Lung (tissue), 12 donors: ENCODE results near the gene FOXP3. TPM values are rescaled to one million over a fixed set of nuclear protein-coding genes. Genes with fewer than 3 reads are reported as not detected.
A peak's percentile ranks its signal among the peaks of the same experiment; 100 is the strongest.

ENCODE experiments used
- ATAC-seq: fragments of 200-7000 bp; cut with Tn5 transposase; one replicate; pipeline ENCODE4 v1.9.1; 2020; ENCODE audit warnings: moderate number of reproducible peaks; ENCODE audit not compliant: insufficient read depth, low FRiP score
- DNase-seq, 3 donors: peaks; one replicate each; pipeline ENCODE4 v3.0.0-alpha.2; 2013 to 2017
- H3K27ac ChIP-seq, 2 donors: one replicate each; pipeline ENCODE4 v1.5.1; 2013; ENCODE audit warnings: mild to moderate bottlenecking in 2 of 2, moderate library complexity in 2 of 2, control low read depth in 1 of 2, inconsistent platforms in 1 of 2, low read depth in 1 of 2, low read length in 1 of 2
- H3K27me3 ChIP-seq, 3 donors: one replicate each; pipeline ENCODE4 v1.5.1; 2013; ENCODE audit warnings: low read length in 2 of 3; ENCODE audit not compliant: control insufficient read depth in 3 of 3, insufficient read depth in 3 of 3
- H3K36me3 ChIP-seq, 4 donors: one replicate each; pipeline ENCODE4 v1.5.1; 2013; ENCODE audit warnings: low read length in 4 of 4, mild to moderate bottlenecking in 1 of 4, moderate library complexity in 1 of 4; ENCODE audit not compliant: control insufficient read depth in 4 of 4, insufficient read depth in 4 of 4
- H3K4me1 ChIP-seq, 5 donors: one replicate each; pipeline ENCODE4 v1.5.1; 2013; ENCODE audit warnings: low read length in 5 of 5, mild to moderate bottlenecking in 2 of 5, moderate library complexity in 1 of 5; ENCODE audit not compliant: control insufficient read depth in 5 of 5, insufficient read depth in 5 of 5
- H3K4me3 ChIP-seq: one replicate; pipeline ENCODE4 v1.5.1; 2013; ENCODE audit warnings: mild to moderate bottlenecking, control low read depth, moderate library complexity
- H3K9ac ChIP-seq, 2 donors: one replicate each; pipeline ENCODE4 v1.5.1; 2013; ENCODE audit warnings: low read length in 2 of 2, control low read depth in 1 of 2; ENCODE audit not compliant: insufficient read depth in 1 of 2
- H3K9me3 ChIP-seq, 4 donors: one replicate each; pipeline ENCODE4 v1.5.1; 2013; ENCODE audit warnings: low read length in 3 of 4, mild to moderate bottlenecking in 1 of 4, moderate library complexity in 1 of 4; ENCODE audit not compliant: control insufficient read depth in 4 of 4, insufficient read depth in 3 of 4
- WGBS, 2 donors: extraction: QIAGEN DNeasy Blood & Tissue Kit; methylation state at CpG; one replicate each; pipeline ENCODE4 v1.1.7; 2013; 5-methylcytosine and 5-hydroxymethylcytosine counted together
- polyA plus RNA-seq, 2 donors: library from polyadenylated mRNA; stranded (reverse); fragments of 200-250 nt; gene quantifications; one replicate each; pipeline ENCODE4 v1.2.1, GENCODE V29; 2013
- total RNA-seq, 2 donors: library from RNA; depleted of rRNA in 1 of 2; stranded (reverse); fragments of >200 nt in 1 of 2; gene quantifications; one replicate each; pipeline ENCODE4 v1.2.1, GENCODE V29; 2014 to 2021
- TF ChIP-seq, protein P1 (sequence below): IDR thresholded peaks from 2 replicates; pipeline ENCODE4 v1.5.1; 2012; ENCODE audit warnings: mild to moderate bottlenecking; ENCODE audit errors: control extremely low read depth, extremely low read depth
- donor health status: control.
- donor health status: control.
- donor health status: Bipolar disorder and iron deficiency.
- donor health status: healthy.
- donor health status: DM: yes; HTN: yes; CAD: no.

Gene FOXP3
- total and polyA plus RNA-seq, 4 donors: 0.12 to 1.4 (median 0.48) TPM

DNA sequence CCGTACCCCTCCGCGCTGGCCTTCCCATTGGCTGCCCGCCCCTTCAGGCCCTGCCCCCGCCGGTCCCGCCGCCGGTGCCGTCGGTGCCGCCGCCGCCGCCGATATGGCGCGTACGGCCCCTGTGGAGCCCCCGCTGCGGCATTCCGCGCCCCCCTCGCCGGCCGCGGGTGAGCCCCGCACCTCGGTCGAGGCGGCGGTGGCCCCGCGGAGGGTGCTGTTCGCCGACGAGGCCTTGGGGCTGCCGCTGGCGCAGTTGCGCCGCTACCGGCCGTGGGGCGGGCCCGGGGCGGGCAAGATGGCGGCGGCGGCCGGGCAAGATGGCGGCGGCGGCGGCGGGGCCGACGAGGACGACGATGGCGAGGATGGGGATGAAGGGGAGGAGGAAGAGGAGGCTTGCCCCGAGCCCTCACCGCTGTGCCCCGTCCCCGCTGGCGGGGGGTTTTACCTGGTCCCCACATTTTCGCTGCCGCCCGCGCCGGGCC lies 5.3 kb upstream of the FOXP3 start, which contains the start of gene PPP1R3F:
PPP1R3F (plus strand) TSS at position 27 of the 482 bp plus-strand sequence; CDS start at position 104, 77 bp downstream.
- WGBS, 2 donors: 0 to 43% methylated on average over 8 to 70 of the region's 70 CpGs
- Histone ChIP-seq H3K27ac (peak within 1 kb of the TSS; percentile 93 to 96), H3K36me3 (no peaks in the 10 kb centered on the region), H3K9me3 (peaks cover 0 to 3% (median 0%) of the 10 kb centered on the region in 4 donors), H3K4me3 (peak within 1 kb of the TSS; percentile 54), H3K4me1 (peaks cover 0 to 9% (median 6%) of the 10 kb centered on the region in 5 donors), H3K27me3 (no peaks in the 10 kb centered on the region), H3K9ac (peak within 1 kb of the TSS; percentile 69 to 89)
- TF ChIP-seq, protein P1, sequence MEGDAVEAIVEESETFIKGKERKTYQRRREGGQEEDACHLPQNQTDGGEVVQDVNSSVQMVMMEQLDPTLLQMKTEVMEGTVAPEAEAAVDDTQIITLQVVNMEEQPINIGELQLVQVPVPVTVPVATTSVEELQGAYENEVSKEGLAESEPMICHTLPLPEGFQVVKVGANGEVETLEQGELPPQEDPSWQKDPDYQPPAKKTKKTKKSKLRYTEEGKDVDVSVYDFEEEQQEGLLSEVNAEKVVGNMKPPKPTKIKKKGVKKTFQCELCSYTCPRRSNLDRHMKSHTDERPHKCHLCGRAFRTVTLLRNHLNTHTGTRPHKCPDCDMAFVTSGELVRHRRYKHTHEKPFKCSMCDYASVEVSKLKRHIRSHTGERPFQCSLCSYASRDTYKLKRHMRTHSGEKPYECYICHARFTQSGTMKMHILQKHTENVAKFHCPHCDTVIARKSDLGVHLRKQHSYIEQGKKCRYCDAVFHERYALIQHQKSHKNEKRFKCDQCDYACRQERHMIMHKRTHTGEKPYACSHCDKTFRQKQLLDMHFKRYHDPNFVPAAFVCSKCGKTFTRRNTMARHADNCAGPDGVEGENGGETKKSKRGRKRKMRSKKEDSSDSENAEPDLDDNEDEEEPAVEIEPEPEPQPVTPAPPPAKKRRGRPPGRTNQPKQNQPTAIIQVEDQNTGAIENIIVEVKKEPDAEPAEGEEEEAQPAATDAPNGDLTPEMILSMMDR: no peak
- ATAC-seq (peak; percentile 10), DNase-seq (no peak)

DNA sequence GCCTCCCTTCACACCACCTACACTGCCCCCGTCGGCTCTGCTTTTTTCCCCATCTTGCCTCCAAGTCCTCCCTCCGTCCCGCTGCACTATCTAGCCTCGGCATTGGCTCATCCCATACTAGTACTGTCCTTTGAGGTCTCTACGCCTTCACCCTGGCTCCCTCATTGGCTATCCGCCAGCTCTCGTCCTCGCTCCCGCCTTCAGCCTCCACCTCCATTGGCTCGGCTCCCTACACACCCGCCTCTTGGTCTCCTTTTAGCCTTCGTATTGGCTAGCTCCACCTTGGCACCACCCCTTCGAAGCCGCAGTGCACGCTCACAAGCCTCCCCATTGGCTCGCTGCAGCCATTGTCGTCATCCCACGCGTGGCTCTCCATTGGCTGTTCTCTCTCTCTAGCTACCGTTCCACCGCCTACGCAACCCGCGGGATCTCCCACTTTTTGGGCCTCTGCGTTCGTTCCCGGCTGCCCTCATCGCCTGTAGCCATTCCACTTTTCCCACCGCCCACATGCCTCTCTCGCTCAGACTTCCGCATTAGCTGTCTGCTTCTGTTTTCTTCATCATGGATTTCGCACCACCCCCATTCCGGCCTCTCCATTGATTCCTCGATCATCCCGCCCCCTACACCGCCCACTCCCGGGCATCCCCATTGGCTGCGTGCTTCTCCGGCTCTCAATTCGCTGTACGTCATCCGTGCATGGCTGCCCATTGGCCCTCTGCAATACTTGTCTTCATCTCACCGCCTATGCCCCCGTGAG lies 4.7 kb upstream of the FOXP3 start:
- H3K4me3 ChIP-seq: peak overlapping the region; percentile 34
- H3K4me1 ChIP-seq: peaks cover 0 to 9% (median 6%) of the 10 kb centered on the region in 5 donors
- 1 to 40% methylated on average over 44 to 45 of the region's 45 CpGs for WGBS, 2 donors
- peak; percentile 98 to 99 (median 98) for DNase-seq
- H3K36me3 ChIP-seq: no peaks in the 10 kb centered on the region
- peak overlapping the region; percentile 69 to 89 for H3K9ac ChIP-seq
- H3K27me3 ChIP-seq: no peaks in the 10 kb centered on the region
- ATAC-seq: peak; percentile 88
- peaks cover 0 to 3% (median 0%) of the 10 kb centered on the region in 4 donors for H3K9me3 ChIP-seq
- peak overlapping the region; percentile 93 for H3K27ac ChIP-seq
- TF ChIP-seq, protein P1: no peak

DNA sequence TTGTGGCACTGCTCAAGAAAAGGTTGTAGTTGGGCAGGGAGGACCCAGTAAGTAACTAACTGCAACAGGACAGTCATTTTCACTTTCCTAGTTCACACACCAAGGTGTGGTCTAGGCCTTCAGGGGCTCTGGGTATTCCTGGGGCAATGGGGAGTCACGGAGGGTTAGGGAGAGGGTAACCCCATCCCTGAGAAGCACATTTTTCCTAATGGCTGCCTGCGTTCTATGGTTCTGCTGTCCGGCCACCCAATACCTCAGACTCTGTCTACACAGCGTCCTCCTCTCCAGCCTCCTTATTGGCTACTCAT lies 4.1 kb upstream of the FOXP3 start:
- H3K36me3 ChIP-seq: no peaks in the 10 kb centered on the region
- H3K27me3 ChIP-seq: no peaks in the 10 kb centered on the region
- peak overlapping the region; percentile 69 to 78 for H3K9ac ChIP-seq
- H3K4me1 ChIP-seq: peaks cover 0 to 9% (median 6%) of the 10 kb centered on the region in 5 donors
- peak overlapping the region; percentile 89 to 93 for H3K27ac ChIP-seq
- TF ChIP-seq, protein P1: no peak
- no peak for ATAC-seq
- DNase-seq: no peak
- 0 to 39% methylated on average over 4 of the region's 4 CpGs for WGBS, 2 donors
- peak overlapping the region; percentile 34 for H3K4me3 ChIP-seq
- peaks cover 0 to 3% (median 0%) of the 10 kb centered on the region in 4 donors for H3K9me3 ChIP-seq
